ENCODE measurements around the gene FOXP4. TPM values are rescaled to one million over a fixed set of nuclear protein-coding genes. Genes with fewer than 3 reads are reported as not detected.

FOXP4 gene
- total and polyA plus RNA-seq, 2 of the 13 experiments (the other 11 are each of a cell fraction or from before 2014, with no cell fraction given) = 11.0 to 12.4 TPM

- TF ChIP-seq POGK (CRISPR knock-in tag; conservative IDR thresholded peaks at IDR 0.05) (no peak), ZNF225 (CRISPR knock-in tag; IDR thresholded peaks at IDR 0.05) (no peak), TBL1XR1 (IDR thresholded peaks at IDR 0.05; ENCODE audit: borderline replicate concordance, low read length, partially characterized antibody) (no peak)
Observed at GRCh38 chr6:41518118-41518517, 28.1 kb upstream of the FOXP4 start (continued).

- Histone ChIP-seq H3K79me2 (ENCODE audit: insufficient read depth, low read length) (no peaks in the 10 kb centered on the region), H3K9me3 (ENCODE audit: low read length) (no peaks in the 10 kb centered on the region), H3K36me3 (replicated peaks in 1 of 2; ENCODE audit: control insufficient read depth in 1 of 2, insufficient read depth in 2 of 2, low read length in 2 of 2) (no peaks in the 10 kb centered on the region), H4K20me1 (ENCODE audit: insufficient read depth, low read length) (no peaks in the 10 kb centered on the region), H3K4me1 (ENCODE audit: insufficient read depth, low read length) (peaks cover 81% of the 10 kb centered on the region), H3K4me3 (replicated peaks in 1 of 3; ENCODE audit: insufficient read depth in 1 of 3, low read depth in 2 of 3, low read length in 3 of 3) (peak overlapping the region in 2 of 3 experiments; percentile 8 to 50; a peak in 2 of 6 replicates), H3K27ac (ENCODE audit: extremely low read length, insufficient read depth, low read length) (peak overlapping the region; percentile 94), H3K27me3 (ENCODE audit: control insufficient read depth in 1 of 2, insufficient read depth in 2 of 2, low read length in 2 of 2) (no peaks in the 10 kb centered on the region), H3K4me2 (ENCODE audit: low read depth, low read length) (peak overlapping the region; percentile 84), H3K9ac (ENCODE audit: insufficient read depth, low read depth, low read length) (peak overlapping the region; percentile 51), H2AFZ (ENCODE audit: low read length) (no peak overlapping the region)
- 2% methylated on average over 2 of the region's 3 CpGs for WGBS (ENCODE audit: low lambda C conversion rate)
- no peak for FAIRE-seq
- ChIA-PET POLR2A (interaction anchor here (0.9 to 9.4 kb wide), 27 partner anchors 10 to 479 kb away, joined by 3 to 187 read pairs (median 7); partner anchors contain the start of gene FOXP4), CTCF (ENCODE audit: low intra/inter-chr PET ratio, low total read pairs) (no interaction called here)
- in situ Hi-C loops (cut with HindIII; ENCODE audit: extremely low pct_ligation_motif_present, low pct_unique_long_range_greater_than_20kb) (no loop called here), intact Hi-C loops (cut with micrococcal nuclease; ENCODE audit: unreplicated experiment) (loop anchor here (1.0 kb wide), 3 partner anchors 20 to 59 kb away; no protein-coding TSS in a partner anchor)
- peak; percentile 89 for DNase-seq (ENCODE audit: low spot score)
- peak; percentile 60 for ATAC-seq
- no TSS peak for BruUV-seq (replicated peaks)
- no peak for TF ChIP-seq ZNF598 (CRISPR knock-in tag; IDR thresholded peaks at IDR 0.05; ENCODE audit: borderline replicate concordance)
- no peak; the same call in 1 of the 2 replicates for TF ChIP-seq POGZ (CRISPR knock-in tag; IDR thresholded peaks at IDR 0.05)
- TF ChIP-seq EZH2 (conservative IDR thresholded peaks at IDR 0.05; ENCODE audit: low read depth, low read length) = no peak
- 0 out of 2 replicates have a peak, but pooled peaks have one; percentile 25 for TF ChIP-seq DRAP1 (CRISPR knock-in tag; IDR thresholded peaks at IDR 0.05)
- TF ChIP-seq DZIP1 (CRISPR knock-in tag; IDR thresholded peaks at IDR 0.05) = no peak
- 0 out of 2 replicates have a peak, but pooled peaks have one; percentile 85 for TF ChIP-seq PAX8 (CRISPR knock-in tag; IDR thresholded peaks at IDR 0.05; ENCODE audit: borderline replicate concordance)
- TF ChIP-seq ZNF770 (CRISPR knock-in tag; IDR thresholded peaks at IDR 0.05) = peak; percentile 98
- TF ChIP-seq RFXANK (CRISPR knock-in tag; IDR thresholded peaks at IDR 0.05) = peak; percentile 40; the same call in 1 of the 2 replicates
- peak; percentile 50; the same call in 1 of the 2 replicates for TF ChIP-seq FOXO1 (CRISPR knock-in tag; IDR thresholded peaks at IDR 0.05)
- TF ChIP-seq NFATC3 (CRISPR knock-in tag; IDR thresholded peaks at IDR 0.05) = 0 out of 2 replicates have a peak, but pooled peaks have one; percentile 10
- TF ChIP-seq HOXA7 (CRISPR knock-in tag; IDR thresholded peaks at IDR 0.05) = no peak
- peak; percentile 22; the same call in 1 of the 2 replicates for TF ChIP-seq SAFB2 (CRISPR knock-in tag; IDR thresholded peaks at IDR 0.05; ENCODE audit: borderline replicate concordance, low read depth)
Observed at GRCh38 chr6:41519305-41519744, 26.9 kb upstream of the FOXP4 start.

Data from HepG2 (cell line).